Ishikawa (cell line): ENCODE results near the gene MEOX2.

Experiments used
- CEBPB ChIP-seq: IDR thresholded peaks from 2 replicates; pipeline ENCODE4 v1.6.1; 2012
- CREB1 ChIP-seq: IDR thresholded peaks from 2 replicates; pipeline ENCODE4 v1.6.1; 2012; ENCODE audit warnings: low read depth
- EGR1 ChIP-seq: IDR thresholded peaks from 2 replicates; pipeline ENCODE4 v1.6.1; 2012
- EP300 ChIP-seq: IDR thresholded peaks from 2 replicates; pipeline ENCODE4 v1.6.1; 2012; ENCODE audit warnings: borderline replicate concordance
- FOXM1 ChIP-seq: IDR thresholded peaks from 2 replicates; pipeline ENCODE4 v1.6.1; 2012; ENCODE audit warnings: low read depth, borderline replicate concordance
- MAX ChIP-seq: IDR thresholded peaks from 2 replicates; pipeline ENCODE4 v1.6.1; 2012
- NFIC ChIP-seq: IDR thresholded peaks from 2 replicates; pipeline ENCODE4 v1.6.1; 2012
- RAD21 ChIP-seq: IDR thresholded peaks from 2 replicates; pipeline ENCODE4 v1.6.1; 2012; ENCODE audit warnings: low read depth
- REST ChIP-seq: IDR thresholded peaks from 2 replicates; pipeline ENCODE4 v1.6.1; 2012; ENCODE audit warnings: low read depth, mild to moderate bottlenecking
- TAF1 ChIP-seq: IDR thresholded peaks from 2 replicates; pipeline ENCODE4 v1.6.1; 2012; ENCODE audit warnings: low read depth, mild to moderate bottlenecking
- TCF12 ChIP-seq: IDR thresholded peaks from 2 replicates; pipeline ENCODE4 v1.6.1; 2012; ENCODE audit warnings: low read depth
- TEAD4 ChIP-seq: IDR thresholded peaks from 2 replicates; pipeline ENCODE4 v1.6.1; 2012
- USF1 ChIP-seq: IDR thresholded peaks from 2 replicates; pipeline ENCODE4 v1.6.1; 2012
- YY1 ChIP-seq: IDR thresholded peaks from 2 replicates; pipeline ENCODE4 v1.6.1; 2012; ENCODE audit warnings: low read depth
- ZBTB7A ChIP-seq: IDR thresholded peaks from 2 replicates; pipeline ENCODE4 v1.6.1; 2012; ENCODE audit warnings: low read depth

The MEOX2 gene

DNA sequence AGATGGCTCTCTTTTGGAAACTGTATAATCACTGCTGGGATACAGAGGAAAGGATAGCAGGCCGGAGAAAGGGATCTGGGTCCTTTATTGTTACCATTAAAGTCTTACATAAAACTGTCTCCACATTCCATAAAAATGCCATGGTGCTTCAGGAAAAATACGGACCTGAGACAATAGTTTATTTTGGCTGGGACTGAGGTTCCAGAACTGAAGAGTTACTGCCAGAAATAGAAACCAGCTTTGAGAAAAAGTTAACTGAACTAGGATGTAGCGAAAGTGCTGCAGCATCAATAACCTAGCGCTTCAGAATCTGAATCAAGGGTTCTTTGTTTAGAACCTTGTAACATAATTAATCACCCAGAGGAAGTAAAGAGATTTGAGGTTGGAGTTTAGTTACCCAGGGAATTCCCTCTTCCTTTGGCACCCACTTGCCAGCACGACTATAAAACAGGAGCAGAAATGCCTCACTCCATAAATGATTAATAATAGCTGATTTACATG lies 38.0 kb downstream of the MEOX2 start:
- no peak for TF ChIP-seq FOXM1
- no peak for TF ChIP-seq RAD21
- TF ChIP-seq NFIC: no peak
- no peak for TF ChIP-seq EGR1
- no peak for TF ChIP-seq REST
- no peak for TF ChIP-seq EP300
- TF ChIP-seq TAF1: no peak
- TF ChIP-seq MAX: no peak
- no peak for TF ChIP-seq USF1
- TF ChIP-seq CREB1: no peak
- no peak for TF ChIP-seq ZBTB7A
- TF ChIP-seq CEBPB: no peak
- TF ChIP-seq YY1: no peak
- TF ChIP-seq TCF12: no peak

DNA sequence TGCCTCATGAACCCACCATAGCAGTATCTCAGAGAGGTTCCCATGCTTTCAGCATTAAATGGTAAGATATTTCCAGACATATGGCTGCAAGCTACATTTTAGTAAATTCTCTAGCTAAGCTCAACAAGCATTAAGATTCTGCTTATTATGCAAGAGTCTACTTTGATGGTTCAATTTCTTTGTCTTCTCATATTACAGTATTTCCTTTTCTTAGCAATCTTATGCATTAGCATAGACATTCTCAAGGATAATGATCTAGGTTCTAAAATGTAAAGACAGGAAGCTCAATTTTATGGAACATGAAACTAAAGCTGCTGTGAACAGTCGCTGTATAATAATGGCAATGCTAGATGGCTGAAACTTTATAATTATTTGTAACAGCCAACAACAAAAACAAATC lies 39.2 kb downstream of the MEOX2 start:
- TF ChIP-seq NFIC: no peak
- TF ChIP-seq CEBPB: 0 out of 2 replicates have a peak, but pooled peaks have one; percentile 20
- no peak for TF ChIP-seq CREB1
- no peak for TF ChIP-seq TAF1

DNA sequence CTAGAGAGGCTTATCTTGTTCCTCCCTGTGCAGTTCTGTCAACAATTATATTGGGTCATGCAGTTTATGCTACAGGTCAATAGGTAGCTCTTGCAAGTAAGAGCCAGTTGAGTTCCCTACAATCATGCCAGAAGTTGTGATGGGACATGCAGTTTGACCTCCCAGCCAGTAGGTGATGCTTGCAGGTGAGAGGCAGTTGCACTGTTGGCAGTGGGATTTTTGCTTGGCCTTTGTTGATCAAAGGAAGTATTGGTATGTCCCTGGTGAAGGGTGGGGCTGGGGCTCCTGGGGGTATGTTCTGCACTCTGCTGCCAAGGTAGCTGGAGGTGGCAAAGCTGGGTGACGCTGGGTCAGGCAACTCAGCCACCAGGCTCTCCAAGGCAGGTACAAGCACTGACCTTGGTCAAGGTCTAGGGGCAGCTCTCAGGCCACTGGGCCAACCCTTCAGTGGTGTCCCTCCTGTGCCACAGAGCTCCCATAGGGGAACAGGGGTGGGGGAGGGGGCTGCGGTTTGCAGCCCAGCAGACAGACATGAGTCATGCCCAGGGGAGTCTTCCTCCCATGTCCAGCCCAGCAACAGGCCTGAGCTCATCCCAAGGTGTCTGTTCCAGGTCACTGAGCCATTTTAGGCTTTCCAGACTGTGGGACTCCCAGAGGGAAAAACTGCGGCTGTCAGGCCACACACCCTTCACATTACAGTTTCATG lies 43.3 kb downstream of the MEOX2 start:
- TF ChIP-seq CEBPB: no peak
- no peak for TF ChIP-seq REST
- TF ChIP-seq USF1: no peak

GRCh38 chr7:15628876-15629275 lies 57.6 kb downstream of the MEOX2 start:
- TF ChIP-seq TCF12: no peak
- no peak for TF ChIP-seq ZBTB7A
- no peak for TF ChIP-seq CEBPB

- TF ChIP-seq TEAD4 (no peak), CREB1 (no peak), YY1 (no peak), TAF1 (no peak), EP300 (no peak), FOXM1 (no peak), RAD21 (no peak), TCF12 (no peak), EGR1 (no peak), MAX (no peak), ZBTB7A (no peak), USF1 (no peak), NFIC (no peak), REST (no peak)
Observed at GRCh38 chr7:15626041-15626440, 60.4 kb downstream of the MEOX2 start.
